HG03520 (cell line): ENCODE results near the gene DPF3.

ENCODE experiments used
- ATAC-seq: cut with Tn5 transposase; IDR thresholded peaks from one replicate; pipeline ENCODE4 v1.9.1; 2021; ENCODE audit warnings: mild to moderate bottlenecking, moderate library complexity; ENCODE audit not compliant: unreplicated experiment

DPF3 gene

DNA sequence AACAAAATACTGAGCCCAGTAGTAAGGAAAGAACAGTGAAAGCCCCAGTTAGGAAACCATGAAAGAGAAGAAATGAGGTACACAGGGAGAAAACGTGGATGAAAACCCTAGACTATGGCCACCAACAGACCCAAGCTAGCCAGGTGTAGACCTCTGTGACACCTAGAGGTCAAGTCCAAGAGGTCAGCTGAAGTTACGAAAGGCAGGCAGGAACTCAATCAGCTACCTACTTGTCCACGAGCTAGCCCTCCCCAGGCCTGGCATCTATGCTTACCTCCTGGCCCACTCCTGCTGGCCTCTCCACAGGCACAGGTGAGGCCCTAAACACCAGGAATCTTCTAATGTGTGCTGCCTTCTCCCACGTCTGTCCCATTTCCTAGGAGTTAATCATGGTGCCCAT is 48.7 kb downstream of the DPF3 start:
- no peak for ATAC-seq

GRCh38 chr14:72844524-72844923 is 49.4 kb downstream of the DPF3 start:
- no peak for ATAC-seq

DNA sequence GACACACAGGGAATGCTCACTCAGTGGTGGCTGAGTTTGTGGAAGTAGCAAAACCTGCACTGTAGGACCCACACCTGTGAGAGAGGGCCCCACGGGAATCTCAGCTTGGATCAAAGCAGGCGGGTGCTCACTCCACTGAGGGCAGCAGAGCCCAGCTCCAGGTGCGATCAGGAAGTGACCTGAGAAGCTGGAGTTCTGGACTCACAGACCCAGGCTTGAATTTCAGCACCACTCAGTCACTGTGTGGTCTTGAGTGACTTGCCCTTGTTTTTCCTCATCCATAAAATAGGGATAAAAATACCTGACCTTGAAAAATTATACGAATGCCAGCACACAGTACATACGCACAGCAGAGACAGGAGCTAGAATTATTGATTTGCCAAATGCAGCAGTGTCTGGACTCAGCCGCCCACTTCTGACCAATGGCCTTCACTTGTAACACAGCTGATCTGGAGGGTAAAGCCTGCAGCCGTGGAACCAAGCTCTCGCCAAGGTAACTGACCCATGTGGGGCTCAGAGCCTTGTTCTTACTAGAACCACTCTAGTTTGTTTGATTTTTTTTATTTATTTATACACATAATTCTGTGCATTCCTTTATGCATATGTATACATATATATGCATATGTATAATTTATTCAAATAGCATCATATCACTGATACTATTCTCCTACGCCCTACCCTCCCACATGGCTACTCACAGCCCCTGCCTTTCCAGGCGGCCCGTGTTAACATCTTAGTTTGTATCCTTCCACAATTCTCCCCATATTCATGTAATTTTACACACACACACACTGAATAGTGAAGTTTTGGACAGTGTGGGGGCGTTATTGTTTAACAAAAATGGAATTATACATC is 53.9 kb downstream of the DPF3 start:
- no peak for ATAC-seq

DNA sequence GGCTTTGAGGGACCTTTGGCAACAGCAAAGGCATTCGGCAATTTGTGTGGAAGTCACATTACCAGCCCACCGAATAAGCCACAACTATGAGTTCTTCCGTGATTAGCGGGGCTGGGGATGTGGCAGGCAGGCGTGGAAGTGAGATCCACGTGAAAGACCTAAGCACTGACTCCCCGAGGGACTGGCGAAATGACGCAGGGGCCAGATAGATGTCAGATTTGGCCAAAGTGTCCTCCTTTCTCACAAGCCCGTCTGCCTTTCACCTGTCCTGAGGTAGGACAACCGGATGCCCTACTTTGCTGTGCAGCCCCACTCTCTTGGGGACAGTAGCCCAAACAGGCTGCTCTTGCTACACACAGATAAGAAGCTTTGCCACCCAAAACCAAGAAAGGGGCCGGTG is 54.5 kb downstream of the DPF3 start:
- ATAC-seq: no peak

DNA sequence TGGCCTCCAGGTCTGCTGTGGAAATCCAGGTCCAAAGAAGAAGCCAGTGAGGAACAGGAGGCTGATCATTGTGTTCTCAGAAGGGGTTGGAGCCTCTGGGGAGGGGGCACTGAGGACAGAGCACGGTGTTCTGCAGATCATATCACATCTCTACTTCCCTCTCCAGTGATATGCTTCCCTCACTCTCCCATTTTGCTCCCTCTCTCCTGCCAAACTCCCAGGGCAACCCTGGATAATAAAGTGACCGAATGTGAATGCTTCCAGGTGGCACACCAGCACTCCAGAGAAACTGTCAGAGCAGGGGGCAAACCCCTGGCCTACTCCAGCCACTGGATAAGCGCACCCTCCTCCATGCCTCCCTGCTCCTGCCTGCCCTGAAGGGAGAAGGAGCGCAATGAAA is 57.8 kb downstream of the DPF3 start:
- no peak for ATAC-seq

DNA sequence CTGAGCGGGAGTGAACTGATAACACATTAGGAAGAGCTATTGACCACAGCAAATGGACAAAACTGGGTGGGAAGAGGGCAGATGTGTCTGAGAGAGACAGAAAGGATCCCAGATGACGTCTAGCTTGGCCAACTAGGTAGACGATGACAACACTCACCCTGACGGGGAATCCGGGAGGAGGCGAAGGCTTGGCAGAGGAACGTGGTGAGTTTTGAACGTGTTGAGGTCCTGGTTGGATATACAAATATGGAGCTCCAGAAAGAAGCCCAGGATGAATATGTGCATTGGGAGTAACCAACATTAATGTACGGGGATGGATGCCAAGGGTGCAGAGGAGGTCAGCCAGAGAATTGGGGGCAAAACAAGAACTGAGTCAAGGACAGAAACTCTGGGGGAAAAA is 60.7 kb downstream of the DPF3 start:
- no peak for ATAC-seq

GRCh38 chr14:72830786-72831594 is 62.9 kb downstream of the DPF3 start:
- ATAC-seq: no peak

DNA sequence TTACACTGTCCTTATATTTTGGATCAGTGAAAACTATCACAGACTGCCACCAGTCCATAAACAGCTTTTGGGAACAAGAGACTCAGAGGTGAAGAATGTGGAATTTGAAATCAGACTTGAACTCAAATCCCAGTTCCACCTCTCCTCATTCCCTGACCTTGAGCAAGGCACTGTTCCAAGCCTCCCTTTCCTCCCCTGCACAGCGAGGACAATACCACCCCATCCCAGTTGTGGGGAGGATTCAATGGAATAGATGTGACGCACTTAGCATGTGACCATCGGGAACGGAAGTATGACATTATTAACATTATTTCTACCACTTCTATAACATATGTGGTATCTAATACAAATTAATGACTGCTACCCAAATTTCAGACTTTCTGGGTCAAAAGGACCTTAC is 63.5 kb downstream of the DPF3 start:
- ATAC-seq: no peak

GRCh38 chr14:72828604-72829003 is 65.3 kb downstream of the DPF3 start:
- no peak for ATAC-seq

- no peak for ATAC-seq
Measured at GRCh38 chr14:72826039-72826438, 67.9 kb downstream of the DPF3 start.

- no peak for ATAC-seq
Measured at GRCh38 chr14:72825486-72825885, 68.4 kb downstream of the DPF3 start.

DNA sequence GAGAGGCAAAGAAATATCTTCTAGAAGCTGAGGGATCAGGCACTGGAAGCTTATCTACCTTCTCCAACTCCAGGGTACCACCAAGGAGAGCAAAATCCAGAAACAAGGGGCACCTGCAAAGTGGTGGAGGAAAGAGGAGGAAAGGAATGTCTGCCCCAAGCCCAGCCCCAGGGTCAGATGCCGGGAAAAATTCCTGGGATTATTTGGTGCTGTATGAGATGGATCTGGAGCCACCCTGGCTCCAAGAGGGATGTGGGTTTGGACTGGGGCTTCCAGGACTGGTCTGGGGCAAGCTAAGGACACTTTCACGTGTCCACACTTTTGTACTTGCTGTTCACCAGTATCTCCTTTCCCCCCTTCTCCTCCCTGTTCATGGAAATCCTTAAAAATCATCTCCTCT is 69.8 kb downstream of the DPF3 start:
- ATAC-seq: no peak

- no peak for ATAC-seq
Measured at GRCh38 chr14:72822946-72823611, 70.8 kb downstream of the DPF3 start.

DNA sequence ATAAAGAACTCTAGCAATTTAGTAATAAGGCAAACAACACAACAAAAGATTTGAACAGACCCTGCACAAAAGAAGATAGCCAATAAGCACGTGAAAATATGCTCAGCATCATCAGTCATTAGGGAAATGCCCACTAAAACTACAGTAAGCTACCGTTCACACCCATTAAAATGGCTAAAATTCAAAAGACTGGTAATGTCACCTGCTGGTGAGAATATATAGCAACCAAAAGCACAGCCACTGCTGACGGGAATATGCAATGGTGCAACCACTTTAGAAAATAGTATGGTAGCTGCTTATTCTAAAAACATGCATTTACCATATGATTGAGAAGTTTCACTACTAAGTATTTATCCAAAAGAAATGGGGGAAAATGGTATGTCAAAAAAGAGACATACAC is 74.9 kb downstream of the DPF3 start:
- ATAC-seq: no peak

GRCh38 chr14:72816287-72816686 is 77.6 kb downstream of the DPF3 start:
- ATAC-seq: no peak

GRCh38 chr14:72815430-72815829 is 78.5 kb downstream of the DPF3 start:
- ATAC-seq: no peak

- ATAC-seq: no peak
Measured at GRCh38 chr14:72812292-72812851, 81.5 kb downstream of the DPF3 start.

GRCh38 chr14:72810201-72810600 is 83.7 kb downstream of the DPF3 start:
- no peak for ATAC-seq

GRCh38 chr14:72809063-72809462 is 84.8 kb downstream of the DPF3 start:
- no peak for ATAC-seq

- no peak for ATAC-seq
Measured at GRCh38 chr14:72808564-72808963, 85.3 kb downstream of the DPF3 start.

DNA sequence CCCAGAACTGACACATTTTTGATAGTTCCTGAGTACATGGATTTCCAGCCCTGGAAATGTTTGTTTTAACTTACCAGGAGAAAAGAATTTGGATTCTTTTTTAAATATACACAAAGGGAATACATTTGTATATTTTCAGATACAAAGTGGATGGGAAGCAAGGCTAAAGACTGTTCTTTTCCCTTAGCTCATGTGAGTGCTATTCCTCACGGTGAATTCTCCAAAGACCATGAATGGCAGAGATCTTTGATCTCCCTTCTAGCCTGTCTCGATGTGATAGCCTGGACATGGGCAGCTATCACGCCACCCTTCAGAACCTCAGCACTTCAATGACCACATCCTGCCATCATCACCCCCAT is 91.3 kb downstream of the DPF3 start:
- ATAC-seq: no peak
